ENCODE data around the gene IL9R.
"Not testable (repeated sequence)": the region's sequence is repeated elsewhere in the genome, so short reads cannot be mapped to it uniquely, and the experiment has no call there.

The IL9R gene

DNA sequence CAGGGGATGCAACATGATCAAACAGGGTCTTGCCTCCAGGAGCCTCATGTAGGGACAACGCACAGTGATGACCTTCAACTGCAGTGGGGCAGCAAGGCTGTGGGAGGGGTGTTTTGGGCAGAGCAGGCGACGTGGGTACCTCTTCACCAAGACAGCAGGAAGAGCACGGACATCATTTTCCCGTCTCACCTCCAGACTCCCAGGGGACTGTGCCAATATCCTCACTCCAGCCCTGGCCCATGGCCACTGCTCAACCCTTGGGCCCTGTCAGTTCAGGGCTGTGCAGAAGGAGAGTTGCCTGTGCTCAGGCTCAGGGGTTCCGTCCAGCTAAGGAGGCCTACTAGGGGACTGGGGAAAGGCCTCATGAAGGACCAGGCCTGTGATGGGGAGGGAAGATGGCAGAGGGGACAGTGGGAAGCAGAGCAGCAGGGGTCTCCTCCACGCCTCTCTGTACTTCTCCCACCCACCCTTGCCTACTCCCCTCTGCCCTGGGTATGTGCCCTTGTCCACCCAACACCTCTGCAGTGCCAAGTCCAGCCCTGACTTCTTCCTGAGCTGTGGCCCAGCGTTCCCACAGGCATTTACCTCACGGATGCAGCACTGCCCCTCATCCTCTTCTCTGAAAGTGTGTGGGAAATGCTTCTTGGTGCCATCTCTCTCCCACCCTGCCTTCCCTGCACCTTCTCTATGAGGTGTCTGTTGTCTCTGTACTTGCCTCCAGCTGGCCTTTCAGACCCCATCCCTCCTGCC, 1.4 kb downstream of the IL9R start:
- no peak for DNase-seq (ENCODE audit: low spot score)

DNA sequence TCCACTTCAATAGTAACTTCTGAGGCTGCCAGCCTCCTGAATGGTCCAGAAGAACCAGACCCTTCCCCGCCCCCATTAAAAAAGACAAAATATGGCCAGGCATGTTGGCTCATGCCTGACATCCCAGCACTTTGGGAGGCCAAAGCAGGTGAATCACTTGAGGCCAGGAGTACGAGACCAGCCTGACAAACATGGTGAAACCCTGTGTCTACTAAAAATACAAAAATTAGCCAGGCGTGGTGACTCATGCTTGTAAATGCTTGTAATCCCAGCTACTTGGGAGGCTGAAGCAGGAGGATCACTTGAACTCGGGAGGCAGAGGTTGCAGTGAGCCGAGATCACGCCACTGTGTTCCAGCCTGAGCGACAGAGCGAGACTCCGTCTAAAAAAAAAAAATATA, 2.3 kb downstream of the IL9R start:
- DNase-seq (ENCODE audit: low spot score) = not testable (repeated sequence)

DNA sequence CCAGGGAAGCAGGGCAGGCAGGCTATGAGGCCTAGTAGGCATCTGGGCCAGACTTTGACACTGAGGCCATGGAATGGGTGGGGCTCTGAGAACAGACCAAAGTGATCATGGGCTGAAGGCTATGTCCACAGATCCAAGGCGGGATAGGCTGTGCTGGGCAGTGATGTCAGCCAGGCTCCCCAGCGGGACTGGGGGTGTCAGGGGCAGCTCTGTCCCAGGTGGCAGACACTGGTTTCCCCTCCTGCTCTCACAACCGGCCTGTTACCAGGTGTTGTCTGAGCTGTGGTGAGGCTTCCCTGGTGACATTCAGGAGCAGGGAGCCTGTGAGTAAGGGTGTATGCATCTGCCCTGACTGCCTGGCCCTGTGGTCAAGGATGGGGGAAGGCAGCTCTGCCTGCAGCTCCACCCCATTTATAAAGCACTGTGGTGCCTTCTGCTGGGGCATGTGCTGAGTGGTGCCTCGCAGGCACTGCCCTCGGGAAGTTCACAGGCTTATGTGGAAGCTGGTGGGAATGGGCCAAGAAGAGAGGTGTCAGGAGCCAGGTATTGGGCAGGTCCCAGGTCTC, 2.9 kb downstream of the IL9R start:
- no peak for DNase-seq (ENCODE audit: low spot score)

DNA sequence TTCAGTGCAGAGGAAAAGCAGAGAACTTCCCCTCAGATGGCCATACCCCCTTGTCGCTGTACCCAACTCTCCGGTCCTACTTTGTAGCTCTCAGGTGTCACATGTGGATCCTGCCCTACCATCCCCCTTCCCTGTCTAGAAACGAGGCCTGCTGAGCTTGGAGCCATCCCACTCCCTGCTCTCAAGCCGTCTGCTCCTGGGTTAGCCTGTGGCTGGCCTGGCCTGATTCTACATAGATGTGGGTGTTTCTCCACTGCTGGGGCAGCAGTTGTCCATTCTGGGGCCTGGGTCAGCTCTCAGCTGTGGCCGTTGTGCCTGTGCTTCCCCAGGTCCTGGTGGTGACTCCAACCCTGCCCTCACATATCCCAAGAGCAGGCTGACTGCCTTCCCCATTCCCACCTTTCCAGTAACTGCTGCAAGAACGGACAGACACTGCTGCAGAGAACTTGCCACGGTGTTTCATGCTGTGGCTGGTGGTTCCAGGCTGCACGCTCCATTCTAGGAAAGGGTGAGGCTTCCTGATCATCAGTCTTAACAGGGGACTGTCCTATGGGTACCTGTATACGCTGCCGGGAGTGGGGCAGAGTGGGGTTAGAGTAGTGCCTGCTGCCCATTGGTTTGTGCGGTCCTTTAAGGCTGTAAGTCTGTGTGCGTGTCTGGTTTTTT, 3.6 kb downstream of the IL9R start:
- no peak for DNase-seq (ENCODE audit: low spot score)

DNA sequence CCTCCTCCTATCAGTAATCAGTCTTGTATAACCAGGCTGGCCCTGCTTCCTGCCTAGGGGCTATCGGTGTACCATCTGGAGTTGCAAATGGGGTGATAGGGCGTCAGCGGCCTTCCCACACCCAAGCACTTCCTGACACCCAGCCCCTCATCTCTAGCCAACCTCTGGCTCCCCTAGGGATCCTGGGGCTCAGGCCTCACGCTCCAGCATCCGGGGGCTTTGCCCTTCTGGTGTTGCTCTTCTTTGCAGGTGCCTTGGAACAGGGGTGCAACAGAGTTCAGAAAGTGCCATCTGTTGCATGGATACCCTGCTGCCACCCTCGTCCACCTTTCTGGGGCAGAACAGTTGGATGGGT, 4.1 kb downstream of the IL9R start:
- DNase-seq (ENCODE audit: low spot score) = no peak

DNA sequence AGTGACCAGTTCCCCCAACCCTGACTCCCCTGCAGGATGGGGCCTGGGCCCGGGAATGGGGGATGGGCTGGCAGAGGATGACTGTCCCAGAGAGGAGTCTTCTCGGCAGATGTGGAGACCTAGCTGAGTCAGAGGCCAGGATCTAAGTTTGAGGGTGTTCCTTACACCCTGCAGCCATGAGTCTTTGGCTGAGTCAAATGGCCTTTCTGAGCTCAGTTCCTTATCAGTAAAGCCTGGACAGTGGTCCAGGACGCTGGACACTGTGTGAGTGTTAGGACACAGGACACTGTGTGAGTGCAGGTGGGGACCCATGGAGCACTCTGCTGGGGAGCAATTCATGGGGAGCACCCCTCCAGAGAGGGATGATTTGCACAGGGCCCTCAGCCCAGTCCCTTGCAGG, 5.0 kb downstream of the IL9R start:
- no peak for DNase-seq (ENCODE audit: low spot score)

DNA sequence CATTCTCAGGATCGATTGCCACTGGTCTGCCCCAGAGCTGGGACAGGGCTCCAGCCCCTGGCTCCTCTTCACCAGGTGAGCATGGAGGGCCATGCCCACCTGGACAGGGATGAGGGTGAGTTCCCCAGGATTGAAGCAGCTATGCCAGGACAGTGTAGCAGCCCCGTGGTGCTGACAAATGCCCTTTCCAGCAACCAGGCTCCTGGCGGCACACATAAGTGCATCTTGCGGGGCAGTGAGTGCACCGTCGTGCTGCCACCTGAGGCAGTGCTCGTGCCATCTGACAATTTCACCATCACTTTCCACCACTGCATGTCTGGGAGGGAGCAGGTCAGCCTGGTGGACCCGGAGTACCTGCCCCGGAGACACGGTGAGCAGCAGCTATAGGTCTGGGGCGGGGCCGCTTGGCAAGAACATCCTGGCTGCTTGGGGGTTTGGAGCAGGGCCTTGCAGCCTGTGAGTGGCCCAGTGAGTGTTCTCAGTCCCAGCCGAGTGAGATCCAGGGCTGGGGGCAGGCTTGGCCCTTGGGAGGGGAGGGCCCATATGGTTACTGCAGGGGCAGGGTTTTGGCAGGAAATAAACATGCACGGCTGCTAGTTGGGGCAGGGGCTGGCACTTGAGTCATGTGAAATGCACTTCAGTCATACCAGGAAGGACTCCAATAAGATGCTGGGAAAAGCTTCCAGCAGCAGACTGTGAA, 6.1 kb downstream of the IL9R start:
- DNase-seq (ENCODE audit: low spot score) = no peak

DNA sequence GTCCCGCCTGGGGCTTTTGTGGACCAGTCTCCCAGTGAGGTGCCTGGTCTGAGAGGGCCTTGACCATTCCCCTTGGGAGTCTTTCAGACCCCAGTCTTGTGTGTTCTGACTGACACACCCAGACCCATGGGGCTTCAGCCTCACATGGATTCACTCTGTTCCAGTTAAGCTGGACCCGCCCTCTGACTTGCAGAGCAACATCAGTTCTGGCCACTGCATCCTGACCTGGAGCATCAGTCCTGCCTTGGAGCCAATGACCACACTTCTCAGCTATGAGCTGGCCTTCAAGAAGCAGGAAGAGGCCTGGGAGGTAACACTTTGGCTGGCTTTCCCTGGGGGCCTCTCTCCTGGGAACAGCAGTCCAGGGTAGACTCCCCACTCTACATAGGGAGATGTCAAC, 6.8 kb downstream of the IL9R start:
- no peak for DNase-seq (ENCODE audit: low spot score)

DNA sequence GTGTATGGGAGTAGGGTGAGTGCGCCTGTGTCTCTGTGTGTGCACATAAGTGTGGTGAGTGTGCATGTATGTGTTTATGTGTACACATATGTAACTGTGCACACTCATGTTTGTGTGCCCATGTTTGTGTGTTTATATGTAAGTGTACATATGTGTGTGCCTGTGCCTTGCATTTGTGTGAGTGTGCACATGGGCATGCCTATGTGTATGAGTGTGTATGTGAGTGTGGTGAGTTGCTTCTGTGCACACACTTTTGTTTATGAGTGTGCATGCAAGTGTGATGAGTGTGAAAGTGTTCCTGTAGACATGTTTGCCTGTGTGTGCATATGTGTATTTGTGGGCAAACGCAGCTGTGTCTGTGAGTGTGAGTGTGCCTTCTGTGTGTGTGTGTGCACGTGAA, 7.2 kb downstream of the IL9R start:
- no peak for DNase-seq (ENCODE audit: low spot score)

DNA sequence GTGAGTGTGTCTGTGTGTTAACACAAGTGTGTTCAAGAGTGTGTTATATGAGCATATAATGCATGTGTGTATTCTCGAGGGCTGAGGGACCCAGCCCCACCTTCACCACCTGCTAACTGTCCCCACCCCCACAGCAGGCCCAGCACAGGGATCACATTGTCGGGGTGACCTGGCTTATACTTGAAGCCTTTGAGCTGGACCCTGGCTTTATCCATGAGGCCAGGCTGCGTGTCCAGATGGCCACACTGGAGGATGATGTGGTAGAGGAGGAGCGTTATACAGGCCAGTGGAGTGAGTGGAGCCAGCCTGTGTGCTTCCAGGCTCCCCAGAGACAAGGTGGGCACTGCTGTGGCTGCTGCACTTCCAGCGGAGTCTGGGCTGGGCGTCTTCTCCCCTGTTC, 7.6 kb downstream of the IL9R start:
- no peak for DNase-seq (ENCODE audit: low spot score)

DNA sequence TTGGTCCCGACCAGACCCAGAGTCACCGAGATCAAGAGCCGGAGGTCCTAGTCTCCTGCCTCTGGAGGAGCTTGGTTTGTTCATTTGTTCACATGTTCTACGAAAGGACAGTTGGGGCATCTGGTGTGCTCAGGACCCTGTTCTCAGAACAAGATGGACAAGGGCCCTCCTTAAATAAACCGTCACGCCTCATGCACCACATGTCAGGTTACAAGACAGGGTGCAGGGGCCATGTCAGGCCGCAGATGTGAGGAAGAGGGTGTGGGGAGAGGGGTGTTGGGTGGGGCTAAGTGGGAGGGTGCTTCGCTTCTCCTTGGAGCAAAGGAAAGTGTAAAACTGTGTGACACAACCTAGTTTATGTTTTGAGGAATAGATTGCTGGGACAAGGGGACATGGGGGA, 9.0 kb downstream of the IL9R start:
- not testable (repeated sequence) for DNase-seq (ENCODE audit: low spot score)

DNA sequence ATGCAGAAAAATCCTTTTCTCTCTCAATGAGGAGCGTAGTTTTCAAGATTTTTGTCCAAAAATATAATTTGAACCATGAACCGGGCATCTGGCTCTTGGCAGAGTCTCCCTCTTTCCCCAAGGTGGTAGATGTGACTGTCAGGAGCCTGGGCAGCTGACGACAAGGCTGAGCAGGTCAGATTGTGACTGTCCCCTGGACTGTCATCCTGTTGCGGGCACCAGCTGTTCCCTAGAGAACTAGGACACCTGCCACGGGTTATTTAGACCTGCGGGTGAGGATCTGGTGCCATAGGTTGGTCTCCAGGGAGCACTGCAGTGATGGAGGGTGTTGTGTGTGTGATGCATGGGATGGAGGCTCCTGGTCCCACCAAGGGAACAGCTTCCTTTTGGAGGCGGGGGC, 10.9 kb downstream of the IL9R start:
- not testable (repeated sequence) for DNase-seq (ENCODE audit: low spot score)

DNA sequence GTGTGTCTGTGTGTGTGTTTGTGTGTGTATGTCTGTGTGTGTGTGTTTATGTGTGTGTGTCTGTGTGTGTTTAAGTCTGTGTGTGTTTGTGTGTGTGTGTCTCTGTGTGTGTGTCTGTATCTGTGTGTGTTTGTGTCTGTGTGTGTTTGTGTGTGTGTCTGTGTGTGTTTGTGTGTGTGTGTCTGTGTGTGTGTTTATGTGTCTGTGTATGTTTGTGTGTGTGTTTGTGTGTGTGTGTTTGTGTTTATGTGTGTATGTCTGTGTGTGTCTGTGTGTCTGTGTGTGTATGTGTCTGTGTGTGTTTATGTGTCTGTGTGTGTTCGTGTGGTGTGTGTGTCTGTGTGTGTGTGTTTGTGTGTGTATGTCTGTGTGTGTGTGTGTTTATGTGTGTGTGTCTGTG, 11.4 kb downstream of the IL9R start:
- no peak for DNase-seq (ENCODE audit: low spot score)

DNA sequence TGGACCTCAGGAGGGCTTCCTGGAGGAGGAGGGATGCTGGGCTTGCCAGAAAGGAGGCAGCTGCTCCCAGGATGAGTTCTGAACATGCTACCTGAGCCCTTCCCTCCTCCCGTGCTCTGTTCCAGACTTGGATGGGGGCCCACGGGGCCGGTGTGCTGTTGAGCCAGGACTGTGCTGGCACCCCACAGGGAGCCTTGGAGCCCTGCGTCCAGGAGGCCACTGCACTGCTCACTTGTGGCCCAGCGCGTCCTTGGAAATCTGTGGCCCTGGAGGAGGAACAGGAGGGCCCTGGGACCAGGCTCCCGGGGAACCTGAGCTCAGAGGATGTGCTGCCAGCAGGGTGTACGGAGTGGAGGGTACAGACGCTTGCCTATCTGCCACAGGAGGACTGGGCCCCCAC, 12.2 kb downstream of the IL9R start:
- DNase-seq (ENCODE audit: low spot score) = not testable (repeated sequence)

DNA sequence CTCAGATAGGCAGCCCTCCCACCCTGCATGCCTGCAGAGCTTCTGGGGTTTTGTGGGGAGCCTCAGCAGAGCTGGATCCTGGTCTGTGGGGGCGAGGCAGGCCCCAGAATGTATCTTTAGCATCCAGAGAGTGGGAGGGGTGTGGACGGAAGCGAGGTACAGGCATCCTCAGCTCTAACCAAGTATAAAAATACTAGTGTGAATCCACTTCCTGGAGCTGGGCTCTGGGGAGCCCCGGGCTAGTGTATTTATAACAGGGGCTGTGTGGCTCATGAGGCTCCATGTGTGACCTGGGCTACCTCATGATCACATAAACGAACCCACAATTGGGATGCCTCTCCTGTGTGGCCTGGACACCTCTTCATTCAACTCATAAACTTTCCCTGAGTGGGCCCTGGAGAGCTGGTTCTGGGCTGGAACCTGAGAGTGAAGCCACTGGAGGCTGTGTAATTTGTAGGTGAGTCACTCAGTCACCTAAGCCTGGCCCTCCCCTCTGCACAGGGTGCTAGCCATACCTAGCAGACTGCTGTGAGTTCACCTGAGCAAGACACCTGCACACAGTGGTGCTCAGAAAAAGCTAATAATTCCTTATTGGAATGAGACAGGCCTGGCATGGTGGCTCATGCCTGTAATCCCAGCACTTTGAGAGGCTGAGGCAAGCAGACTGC, 15.9 kb downstream of the IL9R start:
- DNase-seq (ENCODE audit: low spot score) = not testable (repeated sequence)

DNA sequence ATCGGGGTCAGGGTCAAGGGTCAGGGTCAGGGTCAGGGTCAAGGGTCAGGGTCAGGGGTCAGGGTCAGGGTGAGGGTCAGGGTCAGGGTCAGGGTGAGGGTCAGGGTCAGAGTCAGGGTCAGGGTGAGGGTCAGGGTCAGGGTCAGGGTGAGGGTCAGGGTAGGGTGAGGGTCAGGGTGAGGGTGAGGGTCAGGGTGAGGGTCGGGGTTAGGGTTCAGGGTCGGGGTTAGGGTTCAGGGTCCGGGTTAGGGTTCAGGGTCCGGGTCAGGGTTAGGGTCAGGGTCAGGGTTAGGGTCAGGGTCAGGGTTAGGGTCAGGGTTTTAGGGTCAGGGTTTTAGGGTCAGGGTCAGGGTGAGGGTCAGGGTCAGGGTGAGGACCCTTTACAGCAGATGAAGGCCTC, 22.4 kb downstream of the IL9R start:
- not testable (repeated sequence) for DNase-seq (ENCODE audit: low spot score)

DNA sequence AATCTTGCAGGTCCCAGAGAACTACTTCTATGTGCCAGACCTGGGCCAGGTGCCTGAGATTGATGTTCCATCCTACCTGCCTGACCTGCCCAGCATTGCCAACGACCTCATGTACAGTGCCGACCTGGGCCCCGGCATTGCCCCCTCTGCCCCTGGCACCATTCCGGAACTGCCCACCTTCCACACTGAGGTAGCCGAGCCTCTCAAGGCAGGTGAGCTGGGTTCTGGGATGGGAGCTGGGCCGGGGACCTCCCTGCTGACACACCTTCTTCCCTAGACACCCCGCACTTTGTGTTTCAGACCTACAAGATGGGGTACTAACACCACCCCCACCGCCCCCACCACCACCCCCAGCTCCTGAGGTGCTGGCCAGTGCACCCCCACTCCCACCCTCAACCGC, 25.5 kb downstream of the IL9R start:
- not testable (repeated sequence) for DNase-seq (ENCODE audit: low spot score)

DNA sequence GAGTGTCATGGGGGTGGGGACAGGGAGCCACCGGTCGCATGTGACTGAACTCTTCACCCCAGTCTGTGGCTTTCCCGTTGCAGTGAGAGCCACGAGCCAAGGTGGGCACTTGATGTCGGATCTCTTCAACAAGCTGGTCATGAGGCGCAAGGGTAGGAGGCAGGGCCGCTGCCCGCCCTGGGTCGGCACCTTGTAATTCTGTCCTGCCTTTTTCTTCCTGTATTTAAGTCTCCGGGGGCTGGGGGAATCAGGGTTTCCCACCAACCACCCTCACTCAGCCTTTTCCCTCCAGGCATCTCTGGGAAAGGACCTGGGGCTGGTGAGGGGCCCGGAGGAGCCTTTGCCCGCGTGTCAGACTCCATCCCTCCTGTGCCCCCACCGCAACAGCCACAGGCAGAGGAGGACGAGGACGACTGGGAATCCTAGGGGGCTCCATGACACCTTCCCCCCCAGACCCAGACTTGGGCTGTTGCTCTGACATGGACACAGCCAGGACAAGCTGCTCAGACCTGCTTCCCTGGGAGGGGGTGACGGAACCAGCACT, 27.5 kb downstream of the IL9R start:
- not testable (repeated sequence) for DNase-seq (ENCODE audit: low spot score)

DNA sequence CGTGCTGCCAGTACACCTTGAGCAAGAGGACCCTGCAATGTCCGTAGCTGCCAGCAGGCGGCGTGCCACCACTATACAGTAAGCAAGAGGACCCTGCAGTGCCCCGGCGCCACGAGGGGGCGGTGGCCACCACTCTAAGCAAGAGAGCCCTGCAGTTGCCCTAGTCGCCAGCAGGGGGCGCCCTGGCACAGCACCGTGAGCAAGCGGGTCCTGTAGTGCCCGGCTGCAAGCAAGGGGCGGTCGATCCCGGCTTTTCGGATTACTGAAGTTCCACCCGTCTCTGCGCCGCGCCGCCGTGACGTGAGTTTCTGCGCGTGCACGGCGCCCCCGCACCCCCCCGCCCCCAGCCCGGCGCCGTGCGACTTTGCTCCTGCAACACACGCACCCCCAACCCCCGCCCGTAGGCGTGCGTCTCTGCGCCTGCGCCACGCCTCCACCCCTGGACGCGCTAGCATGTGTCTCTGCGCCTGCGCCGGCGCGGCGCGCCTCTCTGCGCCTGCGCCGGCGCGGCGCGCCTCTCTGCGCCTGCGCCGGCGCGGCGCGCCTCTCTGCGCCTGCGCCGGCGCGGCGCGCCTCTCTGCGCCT, 31.2 kb downstream of the IL9R start:
- DNase-seq (ENCODE audit: low spot score) = not testable (repeated sequence)

DNA sequence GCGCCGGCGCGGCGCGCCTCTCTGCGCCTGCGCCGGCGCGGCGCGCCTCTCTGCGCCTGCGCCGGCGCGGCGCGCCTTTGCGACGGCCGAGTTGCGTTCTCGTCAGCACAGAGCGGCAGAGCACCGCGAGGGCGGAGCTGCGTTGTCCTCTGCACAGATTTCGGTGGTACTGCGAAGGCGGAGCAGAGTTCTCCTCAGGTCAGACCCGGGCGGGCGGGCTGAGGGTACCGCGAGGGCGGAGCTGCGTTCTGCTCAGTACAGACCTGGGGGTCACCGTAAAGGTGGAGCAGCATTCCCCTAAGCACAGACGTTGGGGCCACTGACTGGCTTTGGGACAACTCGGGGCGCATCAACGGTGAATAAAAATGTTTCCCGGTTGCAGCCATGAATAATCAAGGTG, 31.8 kb downstream of the IL9R start:
- DNase-seq (ENCODE audit: low spot score) = not testable (repeated sequence)

DNA sequence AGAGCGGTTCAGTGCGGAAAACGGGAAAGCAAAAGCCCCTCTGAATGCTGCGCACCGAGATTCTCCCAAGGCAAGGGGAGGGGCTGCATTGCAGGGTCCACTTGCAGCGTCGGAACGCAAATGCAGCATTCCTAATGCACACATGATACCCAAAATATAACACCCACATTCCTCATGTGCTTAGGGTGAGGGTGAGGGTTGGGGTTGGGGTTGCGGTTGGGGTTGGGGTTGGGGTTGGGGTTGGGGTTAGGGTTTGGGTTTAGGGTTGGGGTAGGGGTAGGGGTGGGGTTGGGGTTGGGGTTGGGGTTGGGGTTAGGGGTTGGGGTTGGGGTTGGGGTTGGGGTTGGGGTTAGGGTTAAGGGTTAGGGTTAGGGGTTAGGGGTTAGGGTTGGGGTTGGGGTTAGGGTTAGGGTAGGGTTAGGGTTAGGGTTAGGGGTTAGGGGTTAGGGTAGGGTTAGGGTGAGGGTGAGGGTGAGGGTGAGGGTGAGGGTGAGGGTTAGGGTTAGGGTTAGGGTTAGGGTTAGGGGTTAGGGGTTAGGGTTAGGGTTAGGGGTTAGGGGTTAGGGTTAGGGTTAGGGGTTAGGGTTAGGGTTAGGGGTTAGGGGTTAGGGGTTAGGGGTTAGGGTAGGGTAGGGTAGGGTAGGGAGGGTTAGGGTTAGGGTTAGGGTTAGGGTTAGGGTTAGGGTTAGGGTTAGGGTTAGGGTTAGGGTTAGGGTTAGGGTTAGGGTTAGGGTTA, 32.4 kb downstream of the IL9R start:
- not testable (repeated sequence) for DNase-seq (ENCODE audit: low spot score)
